GM12874 (cell line): Measurements from ENCODE around the gene SLC39A13.

Experiments
- TF ChIP-seq, protein P1 (sequence below): IDR thresholded peaks from 2 replicates; pipeline ENCODE4 v1.5.1; 2011; ENCODE audit warnings: low read depth, mild to moderate bottlenecking, control low read depth, low read length, moderate library complexity; ENCODE audit not compliant: insufficient read depth

The SLC39A13 gene

DNA sequence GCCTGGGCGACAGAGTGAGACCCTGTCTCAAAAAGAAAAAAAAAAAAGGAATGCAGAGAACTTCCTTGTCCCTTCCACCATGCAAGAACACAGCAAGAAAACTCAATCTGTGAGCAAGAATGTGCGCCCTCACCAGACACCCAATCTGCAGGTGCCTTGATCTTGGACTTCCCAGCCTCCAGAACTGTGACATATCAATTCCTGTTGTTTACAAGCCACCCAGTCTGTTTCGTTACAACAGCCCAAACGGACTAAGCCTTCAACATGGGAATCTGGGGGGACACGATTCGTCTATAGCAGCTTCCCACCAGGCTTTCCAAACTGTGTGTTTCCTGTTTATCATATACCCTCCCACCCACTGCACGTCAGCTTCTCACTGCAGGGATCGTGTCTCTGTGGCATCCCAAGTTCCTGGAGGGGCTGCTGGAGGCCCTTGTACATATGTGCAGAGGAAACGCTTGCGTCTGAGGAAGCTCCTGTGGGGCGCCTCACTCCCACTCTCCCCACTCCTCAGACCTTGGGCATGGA, 28.9 kb downstream of the SLC39A13 start:
- TF ChIP-seq, protein P1, sequence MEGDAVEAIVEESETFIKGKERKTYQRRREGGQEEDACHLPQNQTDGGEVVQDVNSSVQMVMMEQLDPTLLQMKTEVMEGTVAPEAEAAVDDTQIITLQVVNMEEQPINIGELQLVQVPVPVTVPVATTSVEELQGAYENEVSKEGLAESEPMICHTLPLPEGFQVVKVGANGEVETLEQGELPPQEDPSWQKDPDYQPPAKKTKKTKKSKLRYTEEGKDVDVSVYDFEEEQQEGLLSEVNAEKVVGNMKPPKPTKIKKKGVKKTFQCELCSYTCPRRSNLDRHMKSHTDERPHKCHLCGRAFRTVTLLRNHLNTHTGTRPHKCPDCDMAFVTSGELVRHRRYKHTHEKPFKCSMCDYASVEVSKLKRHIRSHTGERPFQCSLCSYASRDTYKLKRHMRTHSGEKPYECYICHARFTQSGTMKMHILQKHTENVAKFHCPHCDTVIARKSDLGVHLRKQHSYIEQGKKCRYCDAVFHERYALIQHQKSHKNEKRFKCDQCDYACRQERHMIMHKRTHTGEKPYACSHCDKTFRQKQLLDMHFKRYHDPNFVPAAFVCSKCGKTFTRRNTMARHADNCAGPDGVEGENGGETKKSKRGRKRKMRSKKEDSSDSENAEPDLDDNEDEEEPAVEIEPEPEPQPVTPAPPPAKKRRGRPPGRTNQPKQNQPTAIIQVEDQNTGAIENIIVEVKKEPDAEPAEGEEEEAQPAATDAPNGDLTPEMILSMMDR = no peak

DNA sequence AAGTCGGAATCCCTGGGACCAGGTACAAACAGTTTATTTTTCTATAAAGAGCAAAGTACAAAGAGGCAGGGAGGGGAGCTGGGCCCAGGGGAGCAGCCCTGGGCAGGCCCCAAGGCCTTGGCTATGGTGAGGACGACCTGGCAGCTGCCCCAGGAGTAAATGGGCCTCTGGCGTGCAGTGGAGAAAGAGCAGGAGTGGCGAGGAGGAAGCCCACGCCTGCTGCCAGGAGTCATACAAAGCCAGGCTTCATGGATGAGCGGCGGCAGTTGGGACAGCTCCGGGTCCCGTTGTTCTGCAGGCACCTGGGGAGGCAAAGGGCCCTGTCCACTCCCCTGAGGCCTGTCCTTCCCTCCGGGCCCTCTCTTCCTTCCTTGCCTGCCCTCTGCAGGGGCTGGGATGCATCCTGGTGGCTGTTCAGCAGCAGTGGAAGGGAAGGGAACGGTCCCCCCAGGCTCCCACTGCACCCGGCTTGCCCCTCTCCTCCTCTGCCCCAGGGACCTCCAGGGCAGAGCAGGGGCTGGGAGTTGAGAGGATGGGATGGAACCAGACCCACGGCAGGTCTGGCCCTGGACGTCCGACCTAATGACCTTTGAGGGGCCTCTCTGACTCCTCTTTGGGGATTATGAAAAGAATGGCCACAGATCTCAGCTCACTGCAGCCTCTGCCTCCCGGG, 29.5 kb downstream of the SLC39A13 start:
- TF ChIP-seq, protein P1 = no peak

DNA sequence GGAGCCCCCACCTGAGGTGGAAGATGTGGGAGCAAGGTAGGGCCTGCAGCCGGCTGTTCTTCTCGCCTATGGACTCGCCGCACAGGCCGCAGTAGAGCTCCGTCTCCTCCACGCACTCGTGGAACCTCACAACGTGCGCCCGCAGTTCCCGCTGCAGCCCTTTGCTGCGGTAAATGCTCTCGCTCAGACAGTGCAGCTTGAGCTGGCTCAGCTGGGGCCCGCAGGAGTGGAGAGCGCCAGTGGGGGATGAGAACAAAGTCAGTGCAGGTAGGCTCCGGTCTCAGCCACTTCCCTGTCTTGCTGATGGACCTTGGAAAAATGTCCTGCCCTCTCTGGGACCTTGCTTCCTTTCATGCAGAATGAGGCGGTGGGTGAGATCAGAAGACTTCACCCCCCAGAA, 30.3 kb downstream of the SLC39A13 start:
- TF ChIP-seq, protein P1 = no peak

DNA sequence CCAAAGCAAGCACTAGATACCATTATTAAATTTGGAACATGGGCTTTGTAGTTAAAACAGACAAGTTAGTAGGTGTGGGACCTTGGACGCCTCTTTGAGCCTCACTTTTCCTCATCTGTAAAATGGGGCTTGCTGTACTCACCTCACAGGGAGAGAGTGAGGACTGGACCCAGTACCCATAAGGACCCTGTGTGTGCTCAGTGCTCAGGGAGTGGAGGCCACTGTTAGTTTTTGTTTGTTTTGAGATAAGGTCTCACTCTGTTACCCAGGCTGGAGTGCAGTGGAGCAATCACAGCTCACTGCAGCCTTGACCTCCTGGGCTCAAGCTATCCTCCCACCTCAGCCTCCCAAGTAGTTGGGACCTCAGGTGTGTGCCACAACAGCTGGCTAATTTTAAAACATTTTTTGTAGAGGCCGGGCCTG, 31.7 kb downstream of the SLC39A13 start:
- TF ChIP-seq, protein P1 = no peak

DNA sequence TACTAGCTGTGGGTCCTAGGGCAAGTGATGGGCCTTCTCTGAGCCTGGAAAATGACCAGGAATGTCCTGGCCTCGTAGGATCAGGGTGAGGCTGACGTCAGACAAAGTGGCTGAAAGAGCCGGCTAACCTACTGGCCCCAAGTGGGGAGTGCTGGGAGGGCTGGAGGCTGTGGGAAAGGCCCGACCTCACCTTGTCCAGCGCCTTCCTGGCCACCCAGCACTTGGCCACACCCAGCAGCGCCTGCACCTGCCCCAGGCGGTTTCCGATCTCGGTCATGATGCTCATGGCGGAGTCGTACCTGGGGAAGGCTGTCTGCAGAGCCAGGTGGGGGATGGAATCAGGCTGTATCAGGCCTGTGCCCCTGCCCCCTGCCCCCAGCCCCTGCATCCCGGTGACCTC, 33.0 kb downstream of the SLC39A13 start:
- TF ChIP-seq, protein P1 = no peak

DNA sequence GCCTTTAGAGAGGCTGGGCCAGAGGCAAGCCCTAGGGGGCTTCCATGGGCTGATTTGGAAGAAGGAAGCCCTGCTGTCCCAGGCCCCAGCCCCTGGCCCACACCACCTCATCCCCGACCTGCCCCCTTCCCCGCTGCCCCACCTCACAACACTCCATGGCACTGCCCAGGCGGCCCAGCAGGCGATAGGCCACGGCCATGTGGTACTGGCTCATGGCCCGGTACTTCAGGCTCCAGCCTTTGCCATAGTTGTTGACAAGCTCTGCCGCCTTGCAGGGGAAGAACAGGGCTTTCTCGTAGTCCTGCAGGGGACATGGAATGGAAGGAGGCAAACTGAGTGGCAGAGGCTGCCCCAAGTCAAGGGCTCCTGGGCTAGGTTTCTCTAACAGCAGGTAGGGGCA, 34.1 kb downstream of the SLC39A13 start:
- TF ChIP-seq, protein P1 = no peak

DNA sequence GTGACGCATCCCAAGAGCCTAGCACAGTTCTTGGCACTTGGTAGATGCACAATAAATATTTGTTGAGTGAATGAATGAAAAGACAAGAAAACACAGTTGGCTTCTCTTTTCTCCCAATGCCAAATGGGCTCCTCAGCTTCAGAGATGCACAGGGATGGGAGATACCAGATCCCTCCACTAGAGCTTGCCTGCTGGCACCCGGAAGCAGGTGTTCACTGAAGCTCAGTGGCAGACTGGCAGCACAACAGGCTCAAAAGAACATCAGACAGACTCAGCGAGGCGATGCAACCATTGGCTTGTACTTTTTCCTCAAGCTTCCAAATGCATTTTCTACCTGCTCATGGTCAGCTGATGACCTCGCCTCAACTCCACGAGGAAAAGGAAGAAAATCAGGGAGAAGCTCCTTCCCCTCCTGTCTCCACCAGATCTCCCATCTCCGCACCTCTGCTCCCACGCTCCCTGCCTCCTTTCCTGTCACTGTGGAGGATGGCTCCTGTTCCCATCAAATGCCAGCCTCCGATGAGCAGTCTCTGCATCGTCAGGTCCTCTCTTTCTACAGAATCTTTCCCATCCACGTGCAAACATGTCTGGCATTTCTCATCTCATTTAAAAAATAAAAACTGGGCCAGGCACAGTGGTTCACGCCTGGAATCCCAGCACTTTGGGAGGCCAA, 34.8 kb downstream of the SLC39A13 start:
- TF ChIP-seq, protein P1 = no peak
